GM12891 (cell line): Measurements from ENCODE around the gene CSNK2B.

Source experiments
- DNase-seq: peaks from one replicate; pipeline ENCODE4 v3.0.0; 2011; ENCODE audit warnings: low spot score; ENCODE audit not compliant: insufficient read length
- FAIRE-seq: peaks from 2 replicates; lab custom pipeline; 2011; peaks lifted over from hg19 to GRCh38; lab: Jason Lieb, UNC
- PAX5 ChIP-seq: IDR thresholded peaks from 2 replicates; pipeline ENCODE4 v1.6.1; 2011; ENCODE audit warnings: low read length, moderate library complexity, mild to moderate bottlenecking; ENCODE audit not compliant: insufficient read depth, severe bottlenecking
- POLR2A ChIP-seq: IDR thresholded peaks from 2 replicates; pipeline ENCODE4 v1.6.1; 2011; ENCODE audit warnings: low read depth, low read length, control low read depth
- POLR2AphosphoS5 ChIP-seq: IDR thresholded peaks from 2 replicates; pipeline ENCODE4 v1.6.1; 2011; ENCODE audit warnings: low read depth, low read length, control low read depth
- POU2F2 ChIP-seq: IDR thresholded peaks from 2 replicates; pipeline ENCODE4 v1.6.1; 2011; ENCODE audit warnings: low read depth, mild to moderate bottlenecking, control low read depth, low read length, moderate library complexity
- SPI1 ChIP-seq: IDR thresholded peaks from 2 replicates; pipeline ENCODE4 v1.6.1; 2011; ENCODE audit warnings: low read depth, low read length, control low read depth
- TAF1 ChIP-seq: IDR thresholded peaks from 2 replicates; pipeline ENCODE4 v1.6.1; 2011; ENCODE audit warnings: low read depth, low read length, control low read depth

Gene CSNK2B

GRCh38 chr6:31626952-31627351, 38.9 kb upstream of the CSNK2B start:
- FAIRE-seq (no peak), DNase-seq (no peak)
- no peak for TF ChIP-seq SPI1
- no peak for TF ChIP-seq TAF1
- TF ChIP-seq PAX5: no peak
- no peak for TF ChIP-seq POU2F2
- no peak for TF ChIP-seq POLR2AphosphoS5
- TF ChIP-seq POLR2A: no peak

GRCh38 chr6:31627690-31628287, 38.1 kb upstream of the CSNK2B start:
- DNase-seq (no peak), FAIRE-seq (no peak)
- TF ChIP-seq SPI1 (no peak), POU2F2 (no peak), POLR2A (peak; percentile 33; the same call in 1 of the 2 replicates), POLR2AphosphoS5 (0 out of 2 replicates have a peak, but pooled peaks have one; percentile 39), PAX5 (no peak)

GRCh38 chr6:31629014-31629413, 36.9 kb upstream of the CSNK2B start:
- no peak for DNase-seq
- TF ChIP-seq PAX5 (no peak), POLR2A (peak; percentile 49; the same call in 1 of the 2 replicates)
- FAIRE-seq: no peak

GRCh38 chr6:31630177-31630934, 35.5 kb upstream of the CSNK2B start:
- DNase-seq: no peak
- FAIRE-seq: no peak
- TF ChIP-seq POLR2A (no peak; the same call in 1 of the 2 replicates), SPI1 (no peak), PAX5 (no peak), POLR2AphosphoS5 (0 out of 2 replicates have a peak, but pooled peaks have one; percentile 49), POU2F2 (0 out of 2 replicates have a peak, but pooled peaks have one; percentile 12), TAF1 (no peak)

GRCh38 chr6:31631209-31631608, 34.7 kb upstream of the CSNK2B start:
- TF ChIP-seq TAF1 (no peak), POU2F2 (no peak), POLR2A (no peak), POLR2AphosphoS5 (no peak), PAX5 (no peak), SPI1 (no peak)
- DNase-seq (no peak), FAIRE-seq (no peak)

- TF ChIP-seq POLR2A (0 out of 2 replicates have a peak, but pooled peaks have one; percentile 11), PAX5 (no peak), SPI1 (no peak), POU2F2 (no peak), TAF1 (no peak), POLR2AphosphoS5 (0 out of 2 replicates have a peak, but pooled peaks have one; percentile 17)
- DNase-seq: no peak
- FAIRE-seq: no peak
These were observed 34.1 kb upstream of the CSNK2B start for GRCh38 chr6:31631681-31632278.

GRCh38 chr6:31632279-31632946, 33.5 kb upstream of the CSNK2B start:
- DNase-seq (no peak), FAIRE-seq (no peak)
- no peak for TF ChIP-seq SPI1
- peak; percentile 62 for TF ChIP-seq POLR2A
- TF ChIP-seq POLR2AphosphoS5: peak; percentile 61; the same call in 1 of the 2 replicates

- no peak for TF ChIP-seq POU2F2
- TF ChIP-seq POLR2A: peak; percentile 35; the same call in 1 of the 2 replicates
- FAIRE-seq: no peak
- no peak for DNase-seq
These were observed 32.4 kb upstream of the CSNK2B start for GRCh38 chr6:31633447-31633846.

- DNase-seq (no peak), FAIRE-seq (no peak)
- TF ChIP-seq POLR2AphosphoS5: no peak
- no peak for TF ChIP-seq POU2F2
- no peak for TF ChIP-seq PAX5
- TF ChIP-seq TAF1: no peak
- no peak for TF ChIP-seq POLR2A
- no peak for TF ChIP-seq SPI1
These were observed 31.7 kb upstream of the CSNK2B start for GRCh38 chr6:31634131-31634530.
